ENCODE data around the gene PTX4. TPM values are rescaled to one million over a fixed set of nuclear protein-coding genes. Genes with fewer than 3 reads are reported as not detected.

PTX4 gene
- total RNA-seq, 1 donor from 2014 or later, result not detected

DNA sequence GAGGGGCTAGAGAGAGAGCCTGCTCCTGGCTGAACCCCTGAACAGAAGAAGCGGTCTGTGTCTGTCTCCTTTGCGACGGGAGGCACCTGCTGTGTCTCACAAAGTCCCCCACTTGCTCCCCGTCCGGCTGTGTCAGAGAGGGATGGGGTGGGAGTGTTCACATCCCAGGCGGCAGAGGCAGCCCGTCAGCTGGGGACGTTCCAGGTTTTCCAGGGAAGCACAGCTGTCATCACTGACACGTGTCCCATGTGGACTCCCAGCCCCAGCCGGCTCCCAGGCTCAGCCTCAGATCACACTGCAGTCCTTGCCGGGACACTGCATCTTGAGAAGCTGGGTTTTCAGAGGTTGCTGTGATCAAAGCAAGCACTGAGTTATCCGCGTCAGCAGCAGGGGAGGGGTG lies 6.0 kb upstream of the PTX4 start:
- H3K9me3 Mint-ChIP-seq, result no peaks in the 10 kb centered on the region

DNA sequence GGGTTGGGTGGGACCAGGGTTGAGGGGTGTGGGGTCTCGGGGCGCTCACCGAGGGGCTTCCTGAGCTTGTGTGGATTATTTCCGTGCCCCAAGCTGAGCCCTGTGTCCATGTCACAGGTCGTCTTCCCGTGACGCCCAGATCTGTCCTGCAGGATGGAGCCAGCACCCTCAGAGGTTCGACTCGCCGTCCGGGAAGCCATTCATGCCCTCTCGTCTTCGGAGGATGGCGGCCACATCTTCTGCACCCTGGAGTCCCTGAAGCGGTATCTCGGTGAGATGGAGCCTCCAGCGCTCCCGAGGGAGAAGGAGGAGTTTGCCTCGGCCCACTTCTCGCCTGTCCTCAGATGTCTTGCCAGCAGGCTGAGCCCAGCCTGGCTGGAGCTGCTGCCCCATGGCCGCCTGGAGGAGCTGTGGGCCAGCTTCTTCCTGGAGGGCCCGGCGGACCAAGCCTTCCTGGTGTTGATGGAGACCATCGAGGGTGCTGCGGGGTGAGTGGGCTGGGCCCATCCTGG lies 5.4 kb upstream of the PTX4 start:
- ChIA-PET POLR2A (interaction anchor here (1.6 to 3.6 kb wide), 7 partner anchors 14 to 116 kb away, joined by 6 to 52 read pairs (median 16); partner anchors contain the start of gene UQCC4), CTCF (no interaction called here)
- Mint-ChIP-seq H3K27me3 (no peaks in the 10 kb centered on the region), H3K4me3 (peak overlapping the region; percentile 97), H3K4me1 (peaks cover 18% of the 10 kb centered on the region), H3K36me3 (ENCODE audit: low read depth) (peaks cover 34% of the 10 kb centered on the region), H3K27ac (peak overlapping the region; percentile 80), H3K9me3 (no peaks in the 10 kb centered on the region)
- intact Hi-C loops (cut with micrococcal nuclease), result no loop called here
- TF ChIP-seq, protein P1, sequence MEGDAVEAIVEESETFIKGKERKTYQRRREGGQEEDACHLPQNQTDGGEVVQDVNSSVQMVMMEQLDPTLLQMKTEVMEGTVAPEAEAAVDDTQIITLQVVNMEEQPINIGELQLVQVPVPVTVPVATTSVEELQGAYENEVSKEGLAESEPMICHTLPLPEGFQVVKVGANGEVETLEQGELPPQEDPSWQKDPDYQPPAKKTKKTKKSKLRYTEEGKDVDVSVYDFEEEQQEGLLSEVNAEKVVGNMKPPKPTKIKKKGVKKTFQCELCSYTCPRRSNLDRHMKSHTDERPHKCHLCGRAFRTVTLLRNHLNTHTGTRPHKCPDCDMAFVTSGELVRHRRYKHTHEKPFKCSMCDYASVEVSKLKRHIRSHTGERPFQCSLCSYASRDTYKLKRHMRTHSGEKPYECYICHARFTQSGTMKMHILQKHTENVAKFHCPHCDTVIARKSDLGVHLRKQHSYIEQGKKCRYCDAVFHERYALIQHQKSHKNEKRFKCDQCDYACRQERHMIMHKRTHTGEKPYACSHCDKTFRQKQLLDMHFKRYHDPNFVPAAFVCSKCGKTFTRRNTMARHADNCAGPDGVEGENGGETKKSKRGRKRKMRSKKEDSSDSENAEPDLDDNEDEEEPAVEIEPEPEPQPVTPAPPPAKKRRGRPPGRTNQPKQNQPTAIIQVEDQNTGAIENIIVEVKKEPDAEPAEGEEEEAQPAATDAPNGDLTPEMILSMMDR (IDR thresholded peaks at IDR 0.05), result no peak
- ATAC-seq (ENCODE audit: low read depth) (no peak), DNase-seq (no peak)

More for the DNA sequence above, 6.0 kb upstream of the PTX4 start:
- Mint-ChIP-seq H3K4me1 (peaks cover 18% of the 10 kb centered on the region), H3K36me3 (ENCODE audit: low read depth) (peaks cover 38% of the 10 kb centered on the region), H3K27me3 (no peaks in the 10 kb centered on the region), H3K4me3 (peak overlapping the region; percentile 97), H3K27ac (no peak overlapping the region)
- ChIA-PET POLR2A (interaction anchor here (2.5 to 3.2 kb wide), 2 partner anchors 74 to 116 kb away, joined by 6 to 39 read pairs; partner anchors contain the start of gene UQCC4), CTCF (no interaction called here)
- ATAC-seq (ENCODE audit: low read depth) (no peak), DNase-seq (no peak)
- TF ChIP-seq, protein P1 (IDR thresholded peaks at IDR 0.05), result no peak
- intact Hi-C loops (cut with micrococcal nuclease), result no loop called here

DNA sequence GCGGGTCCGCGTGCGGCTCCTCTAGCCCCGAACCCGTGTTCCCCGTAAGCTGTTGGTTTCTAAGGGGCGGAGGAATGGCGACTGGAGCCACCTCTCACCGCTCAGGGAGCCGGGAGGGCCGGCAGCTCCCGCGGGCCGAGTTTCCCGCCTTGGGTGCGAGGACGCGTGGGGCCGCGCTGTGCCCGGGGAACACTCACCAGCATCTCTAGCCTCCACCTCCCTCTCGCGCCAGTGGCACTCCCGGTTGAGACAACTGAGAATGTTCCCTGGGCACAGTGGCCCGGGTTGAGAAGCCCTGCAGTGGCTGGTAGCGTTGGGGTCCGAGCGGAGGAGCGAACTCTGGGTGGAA lies 5.0 kb upstream of the PTX4 start:
- POLR2A ChIA-PET, result interaction anchor here (1.6 to 3.6 kb wide), 7 partner anchors 14 to 115 kb away, joined by 6 to 52 read pairs (median 16); partner anchors contain the start of gene UQCC4
- DNase-seq, result no peak
- CTCF ChIA-PET, result no interaction called here
- Mint-ChIP-seq H3K9me3 (no peaks in the 10 kb centered on the region), H3K27me3 (no peaks in the 10 kb centered on the region), H3K36me3 (ENCODE audit: low read depth) (peaks cover 32% of the 10 kb centered on the region), H3K4me3 (peak overlapping the region; percentile 97), H3K4me1 (peaks cover 18% of the 10 kb centered on the region), H3K27ac (peak overlapping the region; percentile 80)
- ATAC-seq (ENCODE audit: low read depth), result peak; percentile 9
- intact Hi-C loops (cut with micrococcal nuclease), result loop anchor here (1.0 kb wide), 4 partner anchors 13 to 73 kb away; partner anchors contain the start of genes CLCN7 and UQCC4
- TF ChIP-seq, protein P1 (IDR thresholded peaks at IDR 0.05), result no peak

DNA sequence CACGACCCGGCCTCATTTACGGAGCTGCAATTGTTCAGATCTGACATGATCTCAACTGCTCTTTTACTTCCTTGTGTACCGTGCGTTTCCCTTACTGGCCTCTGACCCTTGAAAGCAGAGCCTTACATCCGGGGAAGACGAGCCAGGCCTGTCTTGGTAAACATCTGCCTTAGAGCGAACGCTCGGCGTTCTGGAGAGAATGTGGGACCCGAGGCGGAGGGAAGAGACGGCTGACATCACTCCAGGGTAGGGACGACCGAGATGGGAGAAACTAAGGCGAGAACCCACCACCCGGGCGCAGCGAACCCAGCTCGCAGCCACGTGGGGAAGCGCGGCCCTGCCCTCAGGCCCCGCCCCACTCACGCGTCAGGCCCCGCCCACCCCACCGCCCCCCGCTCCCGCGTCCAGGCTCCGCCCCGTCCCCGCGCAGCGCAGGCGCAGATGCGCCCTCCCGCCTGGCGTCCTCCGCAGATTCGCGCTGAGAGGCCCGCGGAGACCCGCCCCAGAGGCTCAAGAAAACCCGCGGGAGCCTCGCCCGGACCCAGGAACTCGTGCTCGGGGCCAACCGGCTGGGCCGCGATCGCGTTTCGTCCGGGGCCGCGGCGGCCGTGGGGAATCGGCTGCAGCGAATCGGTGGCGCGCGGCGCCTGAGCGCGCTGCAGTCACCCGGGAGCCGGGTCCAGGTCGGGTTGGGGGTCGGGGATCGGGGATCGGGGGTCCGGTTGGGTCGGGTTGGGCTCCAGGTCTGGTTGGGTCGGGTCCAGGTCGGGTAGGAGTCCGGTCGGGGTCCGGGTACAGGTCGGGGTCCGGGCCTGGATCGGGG lies 4.4 kb upstream of the PTX4 start, which contains the start of gene TELO2:
Gene TELO2, plus strand, starts transcription at position 438 of the 823 bp plus-strand sequence. CDS start 922 bp downstream, outside the sequence.
- ATAC-seq (ENCODE audit: low read depth) (peak; percentile 92), DNase-seq (peak; percentile 86)
- intact Hi-C loops (cut with micrococcal nuclease), result loop anchor here (1.0 kb wide), 4 partner anchors 13 to 73 kb away; partner anchors contain the start of genes CLCN7 and UQCC4
- Mint-ChIP-seq H3K4me1 (peaks cover 18% of the 10 kb centered on the region), H3K27ac (peak within 1 kb of the TSS; percentile 100), H3K36me3 (ENCODE audit: low read depth) (peaks cover 26% of the 10 kb centered on the region), H3K27me3 (no peaks in the 10 kb centered on the region), H3K4me3 (peak within 1 kb of the TSS; percentile 97), H3K9me3 (no peaks in the 10 kb centered on the region)
- TF ChIP-seq, protein P1 (IDR thresholded peaks at IDR 0.05), result no peak
- CTCF ChIA-PET, result interaction anchor here (1.2 kb wide), 1 partner anchor 128 kb away, joined by 4 read pairs; no protein-coding TSS in a partner anchor
- POLR2A ChIA-PET, result interaction anchor here (0.6 to 3.6 kb wide), 21 partner anchors 10 to 662 kb away, joined by 3 to 52 read pairs (median 6); partner anchors contain the start of genes CCDC154, RPS2, UNKL and UQCC4

Data from activated B cell treated with CpG ODN at 0.5 μM for 24 hours (primary cell).